HepG2 (cell line): ENCODE results near the gene PLVAP. TPM values are rescaled to one million over a fixed set of nuclear protein-coding genes. Genes with fewer than 3 reads are reported as not detected.

Experiments used
- DPF2 ChIP-seq: sonication (generic); formaldehyde crosslinking; IDR thresholded peaks from 2 replicates; pipeline ENCODE4 v1.4.0; 2020; ENCODE audit warnings: mild to moderate bottlenecking, low read depth, missing genetic modification reagents, borderline replicate concordance
- ETV5 ChIP-seq: IDR thresholded peaks from 2 replicates; pipeline ENCODE4 v1.6.1; 2018; ENCODE audit warnings: missing biosample characterization, missing genetic modification reagents, inconsistent platforms, borderline replicate concordance
- GABPA ChIP-seq, 2 experiments: IDR thresholded peaks; 2 replicates each; pipeline ENCODE4 v1.6.1; 2011 to 2016; ENCODE audit warnings: low read depth in 2 of 2, low read length in 1 of 2, missing biosample characterization in 1 of 2, missing genetic modification characterization in 1 of 2
- GABPB1 ChIP-seq: IDR thresholded peaks from 2 replicates; pipeline ENCODE4 v1.6.1; 2016; ENCODE audit warnings: mild to moderate bottlenecking, missing genetic modification reagents, moderate library complexity, missing compliant biosample characterization
- HNF4G ChIP-seq, 2 experiments: sonication (generic) in 1 of 2; formaldehyde crosslinking in 1 of 2; IDR thresholded peaks; 2 replicates each; pipeline versions ENCODE4 v1.4.0 to v1.6.1; 2011 to 2020; ENCODE audit warnings: borderline replicate concordance in 2 of 2, low read depth in 2 of 2, mild to moderate bottlenecking in 2 of 2, low read length in 1 of 2, missing genetic modification reagents in 1 of 2, moderate library complexity in 1 of 2
- HOXA5 ChIP-seq: sonication (generic); formaldehyde crosslinking; IDR thresholded peaks from 2 replicates; pipeline ENCODE4 v1.4.0; 2020; ENCODE audit warnings: missing genetic modification reagents
- NFATC3 ChIP-seq: sonication (generic); formaldehyde crosslinking; IDR thresholded peaks from 2 replicates; pipeline ENCODE4 v1.5.1; 2020; ENCODE audit warnings: mild to moderate bottlenecking, missing genetic modification reagents
- ONECUT2 ChIP-seq: sonication (generic); formaldehyde crosslinking; IDR thresholded peaks from 2 replicates; pipeline ENCODE4 v1.4.0; 2020; ENCODE audit warnings: missing genetic modification reagents
- PAX8 ChIP-seq: sonication (generic); formaldehyde crosslinking; IDR thresholded peaks from 2 replicates; pipeline ENCODE4 v1.8.0; 2022; ENCODE audit warnings: mild to moderate bottlenecking, missing genetic modification reagents, borderline replicate concordance
- PHF21A ChIP-seq: sonication (generic); formaldehyde crosslinking; IDR thresholded peaks from 2 replicates; pipeline ENCODE4 v1.5.0; 2020; ENCODE audit warnings: mild to moderate bottlenecking, missing genetic modification reagents
- RBM22 ChIP-seq: fragments of 200-400 bp; formaldehyde crosslinking; optimal IDR thresholded peaks from 2 replicates; pipeline ENCODE3; 2017; ENCODE audit warnings: mild to moderate bottlenecking, low read length, moderate library complexity
- RFX5 ChIP-seq: IDR thresholded peaks from 2 replicates; pipeline ENCODE4 v1.6.1; 2011; ENCODE audit warnings: low read depth, low read length, improper control_type of control experiment
- TOE1 ChIP-seq: sonication (generic); formaldehyde crosslinking; IDR thresholded peaks from 2 replicates; pipeline ENCODE4 v1.4.0; 2020; ENCODE audit warnings: mild to moderate bottlenecking, missing genetic modification reagents
- ZFP36 ChIP-seq: fragments of 150-350 bp; IDR thresholded peaks from 2 replicates; pipeline ENCODE4 v1.6.1; 2018; ENCODE audit warnings: borderline replicate concordance, low read length, low read depth; ENCODE audit not compliant: partially characterized antibody
- ZNF30 ChIP-seq: sonication (generic); formaldehyde crosslinking; IDR thresholded peaks from 2 replicates; pipeline ENCODE4 v1.5.0; 2020; ENCODE audit warnings: mild to moderate bottlenecking, missing genetic modification reagents
- ZNF607 ChIP-seq: sonication (generic); formaldehyde crosslinking; IDR thresholded peaks from 2 replicates; pipeline ENCODE4 v1.5.1; 2020; ENCODE audit warnings: missing genetic modification reagents, mild to moderate bottlenecking, borderline replicate concordance
- ZSCAN25 ChIP-seq: sonication (generic); formaldehyde crosslinking; IDR thresholded peaks from 2 replicates; pipeline ENCODE4 v1.8.0; 2022; ENCODE audit warnings: mild to moderate bottlenecking, missing genetic modification reagents
- polyA plus RNA-seq, 8 experiments: library from polyadenylated mRNA; depleted of rRNA in 3 of 8; stranded (reverse) in 7 of 8; unstranded in 1 of 8; fragments of >200 nt; fragmentation: Illumina TruSeq in 4 of 8; extraction: Trizol in 4 of 8; gene quantifications; 2 replicates each; pipeline versions ENCODE4 v1.2.1 to v1.2.3, GENCODE V29; 2011 to 2016; ENCODE audit warnings: low read depth in 4 of 8, missing spikeins in 1 of 8, mixed read lengths in 1 of 8; ENCODE audit not compliant: insufficient read depth in 1 of 8
- total RNA-seq, 5 experiments: library from RNA; depleted of rRNA; stranded (reverse); fragments of >200 nt; fragmentation: Illumina TruSeq; extraction: Trizol; gene quantifications; 2 replicates each; pipeline ENCODE4 v1.2.3, GENCODE V29; 2016; ENCODE audit warnings: low read depth in 1 of 5
- TF ChIP-seq, protein P1 (sequence below): sonication (generic); formaldehyde crosslinking; IDR thresholded peaks from 2 replicates; pipeline ENCODE4 v1.4.0; 2020; ENCODE audit warnings: low read depth, mild to moderate bottlenecking, missing genetic modification reagents
- TF ChIP-seq, protein P2 (sequence below): sonication (generic); formaldehyde crosslinking; IDR thresholded peaks from 2 replicates; pipeline ENCODE4 v1.4.0; 2020; ENCODE audit warnings: missing genetic modification reagents, borderline replicate concordance
- TF ChIP-seq, protein P3 (sequence below): sonication (generic); formaldehyde crosslinking; IDR thresholded peaks from 2 replicates; pipeline ENCODE4 v1.4.0; 2020; ENCODE audit warnings: missing genetic modification reagents

PLVAP gene
- total and polyA plus RNA-seq, 2 of the 13 experiments (the other 11 are each of a cell fraction or from before 2014, with no cell fraction given) = 0.26 TPM; not detected in 1

DNA sequence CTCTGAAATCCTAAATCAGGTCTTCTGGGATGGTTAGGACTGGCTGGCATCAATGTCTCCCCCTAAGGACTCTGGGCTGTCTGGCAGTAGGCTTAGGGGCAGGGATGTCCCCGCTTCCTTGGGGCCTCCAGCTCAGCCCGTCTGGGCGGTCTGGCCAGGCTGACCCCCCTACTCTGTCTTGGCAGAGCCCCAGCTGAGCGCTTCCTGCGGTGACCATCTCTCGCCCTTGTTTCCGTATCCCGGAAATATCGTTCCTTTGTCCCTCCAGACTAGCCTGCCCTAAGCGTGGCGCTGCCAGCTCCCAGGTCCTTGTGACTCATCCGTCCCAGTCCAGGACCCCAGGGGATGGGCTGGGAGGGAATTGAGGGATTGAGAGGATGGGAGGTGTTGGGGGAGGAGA lies 28.4 kb downstream of the PLVAP start (continued):
- TF ChIP-seq RFX5 (no peak), RBM22 (no peak), GABPA (IDR thresholded peaks at IDR 0.05; ENCODE audit: low read depth, low read length) (no peak), GABPA (CRISPR knock-in tag; IDR thresholded peaks at IDR 0.05; ENCODE audit: low read depth) (peak; percentile 48), TOE1 (CRISPR knock-in tag) (no peak), ZSCAN25 (CRISPR knock-in tag) (no peak), GABPB1 (peak; percentile 15; the same call in 1 of the 2 replicates), PHF21A (CRISPR knock-in tag) (0 out of 2 replicates have a peak, but pooled peaks have one; percentile 27), PAX8 (CRISPR knock-in tag) (no peak), ONECUT2 (CRISPR knock-in tag) (no peak), HNF4G (IDR thresholded peaks at IDR 0.05; ENCODE audit: borderline replicate concordance, low read depth, low read length) (no peak), HNF4G (CRISPR knock-in tag; IDR thresholded peaks at IDR 0.05; ENCODE audit: borderline replicate concordance, low read depth) (no peak), DPF2 (CRISPR knock-in tag) (no peak), ZNF607 (CRISPR knock-in tag) (no peak), HOXA5 (CRISPR knock-in tag) (no peak), ETV5 (CRISPR knock-in tag) (peak; percentile 73; the same call in 1 of the 2 replicates), ZFP36 (no peak), ZNF30 (CRISPR knock-in tag) (no peak), NFATC3 (CRISPR knock-in tag) (no peak)
- TF ChIP-seq, protein P1, sequence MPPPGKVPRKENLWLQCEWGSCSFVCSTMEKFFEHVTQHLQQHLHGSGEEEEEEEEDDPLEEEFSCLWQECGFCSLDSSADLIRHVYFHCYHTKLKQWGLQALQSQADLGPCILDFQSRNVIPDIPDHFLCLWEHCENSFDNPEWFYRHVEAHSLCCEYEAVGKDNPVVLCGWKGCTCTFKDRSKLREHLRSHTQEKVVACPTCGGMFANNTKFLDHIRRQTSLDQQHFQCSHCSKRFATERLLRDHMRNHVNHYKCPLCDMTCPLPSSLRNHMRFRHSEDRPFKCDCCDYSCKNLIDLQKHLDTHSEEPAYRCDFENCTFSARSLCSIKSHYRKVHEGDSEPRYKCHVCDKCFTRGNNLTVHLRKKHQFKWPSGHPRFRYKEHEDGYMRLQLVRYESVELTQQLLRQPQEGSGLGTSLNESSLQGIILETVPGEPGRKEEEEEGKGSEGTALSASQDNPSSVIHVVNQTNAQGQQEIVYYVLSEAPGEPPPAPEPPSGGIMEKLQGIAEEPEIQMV (CRISPR knock-in tag) = no peak
- TF ChIP-seq, protein P2, sequence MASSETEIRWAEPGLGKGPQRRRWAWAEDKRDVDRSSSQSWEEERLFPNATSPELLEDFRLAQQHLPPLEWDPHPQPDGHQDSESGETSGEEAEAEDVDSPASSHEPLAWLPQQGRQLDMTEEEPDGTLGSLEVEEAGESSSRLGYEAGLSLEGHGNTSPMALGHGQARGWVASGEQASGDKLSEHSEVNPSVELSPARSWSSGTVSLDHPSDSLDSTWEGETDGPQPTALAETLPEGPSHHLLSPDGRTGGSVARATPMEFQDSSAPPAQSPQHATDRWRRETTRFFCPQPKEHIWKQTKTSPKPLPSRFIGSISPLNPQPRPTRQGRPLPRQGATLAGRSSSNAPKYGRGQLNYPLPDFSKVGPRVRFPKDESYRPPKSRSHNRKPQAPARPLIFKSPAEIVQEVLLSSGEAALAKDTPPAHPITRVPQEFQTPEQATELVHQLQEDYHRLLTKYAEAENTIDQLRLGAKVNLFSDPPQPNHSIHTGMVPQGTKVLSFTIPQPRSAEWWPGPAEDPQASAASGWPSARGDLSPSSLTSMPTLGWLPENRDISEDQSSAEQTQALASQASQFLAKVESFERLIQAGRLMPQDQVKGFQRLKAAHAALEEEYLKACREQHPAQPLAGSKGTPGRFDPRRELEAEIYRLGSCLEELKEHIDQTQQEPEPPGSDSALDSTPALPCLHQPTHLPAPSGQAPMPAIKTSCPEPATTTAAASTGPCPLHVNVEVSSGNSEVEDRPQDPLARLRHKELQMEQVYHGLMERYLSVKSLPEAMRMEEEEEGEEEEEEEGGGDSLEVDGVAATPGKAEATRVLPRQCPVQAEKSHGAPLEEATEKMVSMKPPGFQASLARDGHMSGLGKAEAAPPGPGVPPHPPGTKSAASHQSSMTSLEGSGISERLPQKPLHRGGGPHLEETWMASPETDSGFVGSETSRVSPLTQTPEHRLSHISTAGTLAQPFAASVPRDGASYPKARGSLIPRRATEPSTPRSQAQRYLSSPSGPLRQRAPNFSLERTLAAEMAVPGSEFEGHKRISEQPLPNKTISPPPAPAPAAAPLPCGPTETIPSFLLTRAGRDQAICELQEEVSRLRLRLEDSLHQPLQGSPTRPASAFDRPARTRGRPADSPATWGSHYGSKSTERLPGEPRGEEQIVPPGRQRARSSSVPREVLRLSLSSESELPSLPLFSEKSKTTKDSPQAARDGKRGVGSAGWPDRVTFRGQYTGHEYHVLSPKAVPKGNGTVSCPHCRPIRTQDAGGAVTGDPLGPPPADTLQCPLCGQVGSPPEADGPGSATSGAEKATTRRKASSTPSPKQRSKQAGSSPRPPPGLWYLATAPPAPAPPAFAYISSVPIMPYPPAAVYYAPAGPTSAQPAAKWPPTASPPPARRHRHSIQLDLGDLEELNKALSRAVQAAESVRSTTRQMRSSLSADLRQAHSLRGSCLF (CRISPR knock-in tag) = no peak
- TF ChIP-seq, protein P3, sequence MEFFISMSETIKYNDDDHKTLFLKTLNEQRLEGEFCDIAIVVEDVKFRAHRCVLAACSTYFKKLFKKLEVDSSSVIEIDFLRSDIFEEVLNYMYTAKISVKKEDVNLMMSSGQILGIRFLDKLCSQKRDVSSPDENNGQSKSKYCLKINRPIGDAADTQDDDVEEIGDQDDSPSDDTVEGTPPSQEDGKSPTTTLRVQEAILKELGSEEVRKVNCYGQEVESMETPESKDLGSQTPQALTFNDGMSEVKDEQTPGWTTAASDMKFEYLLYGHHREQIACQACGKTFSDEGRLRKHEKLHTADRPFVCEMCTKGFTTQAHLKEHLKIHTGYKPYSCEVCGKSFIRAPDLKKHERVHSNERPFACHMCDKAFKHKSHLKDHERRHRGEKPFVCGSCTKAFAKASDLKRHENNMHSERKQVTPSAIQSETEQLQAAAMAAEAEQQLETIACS (CRISPR knock-in tag) = no peak
